ENCODE data around the gene ARFGAP1.

Gene ARFGAP1

GRCh38 chr20:63232235-63233060, 40.2 kb upstream of the ARFGAP1 start:
- Histone ChIP-seq H3K27me3 (ENCODE audit: control insufficient read depth in 1 of 2, insufficient read depth in 2 of 2, low read length in 2 of 2) (peaks cover 8 to 14% of the 10 kb centered on the region in 2 donors), H3K4me1 (ENCODE audit: control insufficient read depth in 1 of 2, insufficient read depth in 2 of 2, low read length in 2 of 2) (peaks cover 0 to 7% of the 10 kb centered on the region in 2 donors), H3K4me3 (ENCODE audit: low read depth in 1 of 2, low read length in 2 of 2) (no peak overlapping the region), H3K9me3 (ENCODE audit: control insufficient read depth in 1 of 2, low read length in 2 of 2) (no peaks in the 10 kb centered on the region), H3K36me3 (ENCODE audit: control insufficient read depth in 1 of 2, insufficient read depth in 2 of 2, low read length in 2 of 2) (no peaks in the 10 kb centered on the region), H3K9ac (ENCODE audit: low read depth in 1 of 2, low read length in 2 of 2) (no peak overlapping the region), H3K27ac (ENCODE audit: low read depth, low read length) (no peak overlapping the region)

DNA sequence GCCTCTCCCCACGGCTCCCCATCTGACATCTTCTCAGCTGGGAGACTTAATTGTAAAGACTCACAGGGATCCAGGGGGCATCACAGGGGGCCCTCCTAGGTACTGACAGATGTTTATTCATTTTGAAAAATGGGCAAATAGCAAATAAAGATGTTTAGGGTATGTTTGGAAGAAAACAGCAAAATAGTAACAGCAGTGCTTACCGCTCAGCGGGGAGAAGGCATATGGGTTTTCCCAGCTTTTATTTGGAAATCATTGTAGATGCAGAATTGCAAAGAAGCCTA, 39.6 kb upstream of the ARFGAP1 start:
- H3K36me3 ChIP-seq (ENCODE audit: control insufficient read depth in 1 of 2, insufficient read depth in 2 of 2, low read length in 2 of 2), result no peaks in the 10 kb centered on the region
- H3K9ac ChIP-seq (ENCODE audit: low read depth in 1 of 2, low read length in 2 of 2), result no peak overlapping the region
- H3K4me3 ChIP-seq (ENCODE audit: low read depth in 1 of 2, low read length in 2 of 2), result no peak overlapping the region
- peaks cover 8 to 14% of the 10 kb centered on the region in 2 donors for H3K27me3 ChIP-seq (ENCODE audit: control insufficient read depth in 1 of 2, insufficient read depth in 2 of 2, low read length in 2 of 2)
- no peak overlapping the region for H3K27ac ChIP-seq (ENCODE audit: low read depth, low read length)
- peaks cover 0 to 7% of the 10 kb centered on the region in 2 donors for H3K4me1 ChIP-seq (ENCODE audit: control insufficient read depth in 1 of 2, insufficient read depth in 2 of 2, low read length in 2 of 2)
- H3K9me3 ChIP-seq (ENCODE audit: control insufficient read depth in 1 of 2, low read length in 2 of 2), result no peaks in the 10 kb centered on the region

DNA sequence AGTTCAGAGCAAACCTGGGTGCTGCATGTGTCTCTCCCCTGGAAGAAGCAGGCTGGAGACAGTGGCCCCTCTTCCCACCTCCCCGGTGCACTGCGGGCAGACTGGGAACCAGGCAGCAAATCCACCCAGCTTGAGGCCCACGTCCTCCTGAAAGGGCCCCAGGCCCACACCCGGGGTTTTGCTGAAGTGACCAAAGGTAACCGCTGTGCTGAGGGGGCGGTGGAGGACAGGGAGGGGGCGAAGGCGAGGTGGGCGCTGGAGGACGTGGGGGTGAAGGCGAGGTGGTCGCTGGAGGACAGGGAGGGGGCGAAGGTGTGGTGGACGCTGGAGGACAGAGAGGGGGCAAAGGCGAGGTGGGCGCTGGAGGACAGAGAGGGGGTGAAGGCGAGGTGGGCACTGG, 38.7 kb upstream of the ARFGAP1 start:
- H3K36me3 ChIP-seq (ENCODE audit: control insufficient read depth in 1 of 2, insufficient read depth in 2 of 2, low read length in 2 of 2), result no peaks in the 10 kb centered on the region
- no peak overlapping the region for H3K4me3 ChIP-seq (ENCODE audit: low read depth in 1 of 2, low read length in 2 of 2)
- no peak overlapping the region for H3K9ac ChIP-seq (ENCODE audit: low read depth in 1 of 2, low read length in 2 of 2)
- H3K9me3 ChIP-seq (ENCODE audit: control insufficient read depth in 1 of 2, low read length in 2 of 2), result no peaks in the 10 kb centered on the region
- H3K27ac ChIP-seq (ENCODE audit: low read depth, low read length), result no peak overlapping the region
- peaks cover 8 to 13% of the 10 kb centered on the region in 2 donors for H3K27me3 ChIP-seq (ENCODE audit: control insufficient read depth in 1 of 2, insufficient read depth in 2 of 2, low read length in 2 of 2)
- H3K4me1 ChIP-seq (ENCODE audit: control insufficient read depth in 1 of 2, insufficient read depth in 2 of 2, low read length in 2 of 2), result peaks cover 0 to 7% of the 10 kb centered on the region in 2 donors

DNA sequence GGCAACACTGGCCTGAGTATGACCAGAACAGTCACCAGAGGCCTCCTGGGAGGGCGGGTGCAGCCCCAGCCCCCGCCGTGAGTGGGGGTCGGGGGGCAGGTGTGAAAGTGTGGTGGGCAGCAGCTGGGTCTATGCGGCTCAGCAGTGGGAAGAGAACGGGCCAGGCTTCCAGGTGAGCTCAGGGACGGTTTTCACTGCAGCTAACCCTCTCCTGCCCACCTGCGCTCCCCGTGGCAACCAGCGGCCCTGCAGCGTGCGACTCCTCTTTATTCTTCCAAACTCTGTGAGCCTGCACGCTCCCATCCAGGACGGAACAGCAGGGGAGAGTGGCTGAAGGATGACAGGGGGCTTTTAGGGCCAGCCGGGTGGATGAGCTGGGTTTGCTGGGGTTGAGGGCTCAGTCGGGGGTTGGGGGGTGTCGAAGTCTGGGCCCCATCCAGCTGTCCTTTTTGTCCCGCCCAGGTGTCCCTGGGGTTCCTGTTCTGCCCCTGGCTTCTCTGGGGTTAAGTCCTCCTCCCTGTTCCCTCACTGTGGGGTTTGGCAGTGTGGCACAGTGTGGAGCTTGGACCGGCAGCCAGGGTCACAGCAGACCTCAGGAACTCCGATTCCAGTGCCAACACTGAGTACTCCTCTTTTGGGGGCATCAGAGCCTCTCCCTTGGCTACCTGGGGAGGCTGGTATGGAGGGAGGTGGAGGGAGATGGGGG, 37.8 kb upstream of the ARFGAP1 start:
- Histone ChIP-seq H3K9me3 (ENCODE audit: control insufficient read depth in 1 of 2, low read length in 2 of 2) (no peaks in the 10 kb centered on the region), H3K36me3 (ENCODE audit: control insufficient read depth in 1 of 2, insufficient read depth in 2 of 2, low read length in 2 of 2) (no peaks in the 10 kb centered on the region), H3K27ac (ENCODE audit: low read depth, low read length) (no peak overlapping the region), H3K27me3 (ENCODE audit: control insufficient read depth in 1 of 2, insufficient read depth in 2 of 2, low read length in 2 of 2) (peaks cover 3 to 11% of the 10 kb centered on the region in 2 donors), H3K9ac (ENCODE audit: low read depth in 1 of 2, low read length in 2 of 2) (no peak overlapping the region), H3K4me1 (ENCODE audit: control insufficient read depth in 1 of 2, insufficient read depth in 2 of 2, low read length in 2 of 2) (peaks cover 0 to 7% of the 10 kb centered on the region in 2 donors), H3K4me3 (ENCODE audit: low read depth in 1 of 2, low read length in 2 of 2) (no peak overlapping the region)

- no peaks in the 10 kb centered on the region for H3K36me3 ChIP-seq (ENCODE audit: control insufficient read depth in 1 of 2, insufficient read depth in 2 of 2, low read length in 2 of 2)
- H3K27ac ChIP-seq (ENCODE audit: low read depth, low read length), result no peak within 1 kb of the TSS
- no peaks in the 10 kb centered on the region for H3K9me3 ChIP-seq (ENCODE audit: control insufficient read depth in 1 of 2, low read length in 2 of 2)
- peaks cover 0 to 7% of the 10 kb centered on the region in 2 donors for H3K4me1 ChIP-seq (ENCODE audit: control insufficient read depth in 1 of 2, insufficient read depth in 2 of 2, low read length in 2 of 2)
- no peak within 1 kb of the TSS for H3K4me3 ChIP-seq (ENCODE audit: low read depth in 1 of 2, low read length in 2 of 2)
- peaks cover 3 to 11% of the 10 kb centered on the region in 2 donors for H3K27me3 ChIP-seq (ENCODE audit: control insufficient read depth in 1 of 2, insufficient read depth in 2 of 2, low read length in 2 of 2)
- no peak within 1 kb of the TSS for H3K9ac ChIP-seq (ENCODE audit: low read depth in 1 of 2, low read length in 2 of 2)
These were observed 37.1 kb upstream of the ARFGAP1 start, which contains the start of gene BIRC7 for GRCh38 chr20:63235399-63235983. Gene BIRC7, plus strand, starts transcription at chr20:63235905. Its CDS starts 192 bp downstream, at chr20:63236097.

DNA sequence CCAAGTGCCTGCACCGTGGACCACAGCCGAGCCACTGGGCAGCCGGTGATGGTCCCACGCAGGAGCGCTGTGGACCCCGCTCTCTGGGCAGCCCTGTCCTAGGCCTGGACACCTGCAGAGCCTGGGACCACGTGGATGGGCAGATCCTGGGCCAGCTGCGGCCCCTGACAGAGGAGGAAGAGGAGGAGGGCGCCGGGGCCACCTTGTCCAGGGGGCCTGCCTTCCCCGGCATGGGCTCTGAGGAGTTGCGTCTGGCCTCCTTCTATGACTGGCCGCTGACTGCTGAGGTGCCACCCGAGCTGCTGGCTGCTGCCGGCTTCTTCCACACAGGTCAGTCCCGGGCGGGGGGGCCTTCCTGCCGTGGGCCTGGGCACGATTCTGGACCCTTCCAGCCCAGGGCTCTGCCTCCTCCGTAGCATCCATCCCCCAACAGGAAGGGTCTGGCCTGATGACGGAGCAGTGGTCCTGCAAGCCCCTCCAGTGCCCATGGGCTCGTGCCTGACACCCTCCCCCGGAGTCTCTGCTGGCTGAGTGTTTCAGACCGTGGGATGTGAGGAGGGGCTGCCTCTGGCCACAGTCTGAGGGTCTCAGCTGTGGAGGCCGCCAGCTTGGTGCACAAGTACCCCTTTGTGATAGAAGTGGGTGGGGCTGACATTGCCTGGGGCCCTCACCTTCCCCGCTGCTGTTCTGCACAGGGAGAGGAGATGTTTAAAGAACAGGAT, 36.3 kb upstream of the ARFGAP1 start:
- Histone ChIP-seq H3K9ac (ENCODE audit: low read depth in 1 of 2, low read length in 2 of 2) (no peak overlapping the region), H3K36me3 (ENCODE audit: control insufficient read depth in 1 of 2, insufficient read depth in 2 of 2, low read length in 2 of 2) (no peaks in the 10 kb centered on the region), H3K27ac (ENCODE audit: low read depth, low read length) (no peak overlapping the region), H3K4me3 (ENCODE audit: low read depth in 1 of 2, low read length in 2 of 2) (no peak overlapping the region), H3K27me3 (ENCODE audit: control insufficient read depth in 1 of 2, insufficient read depth in 2 of 2, low read length in 2 of 2) (peaks cover 0 to 3% of the 10 kb centered on the region in 2 donors), H3K9me3 (ENCODE audit: control insufficient read depth in 1 of 2, low read length in 2 of 2) (no peaks in the 10 kb centered on the region), H3K4me1 (ENCODE audit: control insufficient read depth in 1 of 2, insufficient read depth in 2 of 2, low read length in 2 of 2) (peaks cover 0 to 7% of the 10 kb centered on the region in 2 donors)

DNA sequence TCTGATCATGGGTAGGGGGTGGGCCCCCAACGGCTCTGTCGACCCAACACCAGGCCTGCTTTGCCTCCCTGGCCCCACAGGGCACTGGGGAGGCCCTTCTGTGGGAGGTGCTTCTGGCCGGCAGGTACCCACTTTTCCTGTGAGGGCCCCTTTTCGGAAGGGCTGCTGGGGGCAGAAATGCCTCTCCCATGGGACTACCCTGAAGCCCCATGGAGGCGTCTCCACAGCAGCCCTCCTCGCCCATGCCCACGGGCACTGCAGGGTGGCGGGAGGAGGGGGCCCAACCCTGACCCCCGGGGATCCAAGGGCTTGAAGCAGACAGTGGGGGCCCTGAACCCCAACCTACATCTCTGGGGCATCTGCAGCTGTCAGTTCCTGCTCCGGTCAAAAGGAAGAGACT, 34.6 kb upstream of the ARFGAP1 start:
- H3K9ac ChIP-seq (ENCODE audit: low read depth in 1 of 2, low read length in 2 of 2), result no peak overlapping the region
- H3K27me3 ChIP-seq (ENCODE audit: control insufficient read depth in 1 of 2, insufficient read depth in 2 of 2, low read length in 2 of 2), result no peaks in the 10 kb centered on the region
- no peak overlapping the region for H3K4me3 ChIP-seq (ENCODE audit: low read depth in 1 of 2, low read length in 2 of 2)
- H3K36me3 ChIP-seq (ENCODE audit: control insufficient read depth in 1 of 2, insufficient read depth in 2 of 2, low read length in 2 of 2), result no peaks in the 10 kb centered on the region
- no peak overlapping the region for H3K27ac ChIP-seq (ENCODE audit: low read depth, low read length)
- no peaks in the 10 kb centered on the region for H3K4me1 ChIP-seq (ENCODE audit: control insufficient read depth in 1 of 2, insufficient read depth in 2 of 2, low read length in 2 of 2)
- H3K9me3 ChIP-seq (ENCODE audit: control insufficient read depth in 1 of 2, low read length in 2 of 2), result no peaks in the 10 kb centered on the region

DNA sequence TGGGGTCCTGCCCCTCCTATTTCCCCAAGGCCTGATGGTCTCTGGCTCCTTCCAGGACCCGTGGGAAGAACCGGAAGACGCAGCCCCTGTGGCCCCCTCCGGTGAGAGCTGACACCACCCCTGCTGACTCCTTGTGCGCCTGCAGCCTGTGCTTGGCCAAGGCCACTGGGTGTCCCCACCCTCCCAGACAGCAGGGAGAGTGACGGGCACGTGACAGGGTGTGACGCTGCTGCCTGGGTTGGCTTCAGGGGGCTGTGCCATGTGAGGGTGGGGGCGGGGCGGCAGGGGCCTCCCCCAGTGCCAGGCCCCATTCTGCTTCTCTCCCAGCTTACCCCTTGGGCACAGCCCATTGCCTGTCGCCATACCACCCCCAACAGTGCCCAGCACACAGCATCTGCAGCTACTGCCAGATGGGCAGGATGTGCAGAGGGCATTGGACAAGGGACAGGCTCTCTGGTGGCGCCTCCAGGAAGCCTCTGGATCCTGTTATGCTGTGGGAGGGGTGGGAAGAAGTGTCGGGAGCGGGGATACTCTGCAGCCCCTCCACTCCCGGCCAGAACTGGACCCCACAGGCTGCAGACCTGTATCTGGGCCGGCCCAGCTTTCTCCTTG, 34.0 kb upstream of the ARFGAP1 start:
- Histone ChIP-seq H3K27ac (ENCODE audit: low read depth, low read length) (no peak overlapping the region), H3K4me1 (ENCODE audit: control insufficient read depth in 1 of 2, insufficient read depth in 2 of 2, low read length in 2 of 2) (no peaks in the 10 kb centered on the region), H3K36me3 (ENCODE audit: control insufficient read depth in 1 of 2, insufficient read depth in 2 of 2, low read length in 2 of 2) (no peaks in the 10 kb centered on the region), H3K27me3 (ENCODE audit: control insufficient read depth in 1 of 2, insufficient read depth in 2 of 2, low read length in 2 of 2) (no peaks in the 10 kb centered on the region), H3K4me3 (ENCODE audit: low read depth in 1 of 2, low read length in 2 of 2) (no peak overlapping the region), H3K9me3 (ENCODE audit: control insufficient read depth in 1 of 2, low read length in 2 of 2) (no peaks in the 10 kb centered on the region), H3K9ac (ENCODE audit: low read depth in 1 of 2, low read length in 2 of 2) (no peak overlapping the region)

DNA sequence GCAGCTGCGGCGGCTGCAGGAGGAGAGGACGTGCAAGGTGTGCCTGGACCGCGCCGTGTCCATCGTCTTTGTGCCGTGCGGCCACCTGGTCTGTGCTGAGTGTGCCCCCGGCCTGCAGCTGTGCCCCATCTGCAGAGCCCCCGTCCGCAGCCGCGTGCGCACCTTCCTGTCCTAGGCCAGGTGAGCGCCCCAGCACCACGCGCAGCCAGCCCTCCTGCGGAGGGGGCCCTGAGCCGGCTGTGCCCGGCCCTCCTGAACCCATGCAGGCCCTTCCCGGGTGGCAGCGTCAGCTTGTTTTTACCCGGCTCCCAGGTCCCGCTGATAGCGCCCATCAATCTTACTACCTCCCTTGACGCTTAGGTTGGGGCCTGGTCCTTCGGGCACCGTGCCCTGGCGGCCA, 33.2 kb upstream of the ARFGAP1 start:
- Histone ChIP-seq H3K4me1 (ENCODE audit: control insufficient read depth in 1 of 2, insufficient read depth in 2 of 2, low read length in 2 of 2) (no peaks in the 10 kb centered on the region), H3K4me3 (ENCODE audit: low read depth in 1 of 2, low read length in 2 of 2) (no peak overlapping the region), H3K27ac (ENCODE audit: low read depth, low read length) (no peak overlapping the region), H3K9ac (ENCODE audit: low read depth in 1 of 2, low read length in 2 of 2) (no peak overlapping the region), H3K36me3 (ENCODE audit: control insufficient read depth in 1 of 2, insufficient read depth in 2 of 2, low read length in 2 of 2) (no peaks in the 10 kb centered on the region), H3K27me3 (ENCODE audit: control insufficient read depth in 1 of 2, insufficient read depth in 2 of 2, low read length in 2 of 2) (no peaks in the 10 kb centered on the region), H3K9me3 (ENCODE audit: control insufficient read depth in 1 of 2, low read length in 2 of 2) (no peaks in the 10 kb centered on the region)

Data from duodenal mucosa (tissue), 2 donors.